ENCODE measurements around the gene GBA3.

- TF ChIP-seq CTCF (IDR thresholded peaks at IDR 0.05) (no peak), POLR2A (IDR thresholded peaks at IDR 0.05) (no peak), POLR2AphosphoS5 (IDR thresholded peaks at IDR 0.05) (no peak), EP300 (IDR thresholded peaks at IDR 0.05; ENCODE audit: low read depth) (no peak)
These were observed 48.8 kb upstream of the GBA3 start for GRCh38 chr4:22643952-22644351.

Measured in transverse colon (tissue), 4 donors.